ENCODE measurements around the gene RNF151.
"Not testable (repeated sequence)": the region's sequence is repeated elsewhere in the genome, so short reads cannot be mapped to it uniquely, and the experiment has no call there.

RNF151 gene

DNA sequence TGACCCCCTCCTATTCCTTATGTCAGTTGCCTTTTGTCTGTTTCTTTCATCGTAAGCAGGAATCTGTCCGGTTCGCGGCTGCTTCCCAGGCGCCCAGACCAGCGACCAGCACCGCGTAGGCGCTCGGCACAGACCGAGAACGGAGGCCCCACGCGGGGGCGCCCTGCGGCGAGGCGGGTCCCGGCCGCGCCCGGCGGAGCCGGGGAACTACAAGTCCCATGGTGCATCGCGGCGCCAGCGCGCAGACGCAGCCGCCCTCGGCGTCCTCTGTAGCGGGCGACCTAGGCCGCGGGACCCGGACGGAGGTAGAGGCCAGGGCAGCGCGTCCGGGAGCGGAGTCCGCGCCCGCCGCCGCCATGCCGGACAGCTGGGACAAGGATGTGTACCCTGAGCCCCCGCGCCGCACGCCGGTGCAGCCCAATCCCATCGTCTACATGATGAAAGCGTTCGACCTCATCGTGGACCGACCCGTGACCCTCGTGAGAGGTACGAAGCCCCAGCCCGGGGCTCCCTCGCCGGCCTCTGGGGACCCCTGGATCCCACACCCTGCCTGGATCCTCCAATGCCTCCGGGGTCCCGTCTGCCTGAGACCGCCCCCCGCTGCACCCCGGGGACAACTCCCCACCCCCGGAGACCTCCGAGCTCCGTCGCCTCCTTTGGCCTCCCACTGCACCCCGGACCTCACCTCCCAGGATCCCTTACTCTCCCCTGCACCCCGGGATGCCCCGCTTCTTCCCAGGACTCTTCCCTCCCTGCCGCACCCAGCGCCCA, 7.2 kb upstream of the RNF151 start, which contains the start of gene NDUFB10:
Gene NDUFB10 (plus strand): TSS at position 270 of the 771 bp plus-strand sequence. CDS start 87 bp downstream, at position 357.
- Histone ChIP-seq H3K36me3 (ENCODE audit: control insufficient read depth in 4 of 4, insufficient read depth in 4 of 4, low read length in 3 of 4) (peaks cover 0 to 33% (median 23%) of the 10 kb centered on the region in 4 experiments), H3K9me3 (ENCODE audit: control extremely low read depth in 1 of 5, control insufficient read depth in 4 of 5, insufficient read depth in 2 of 5, low read depth in 1 of 5, low read length in 4 of 5) (no peaks in the 10 kb centered on the region), H3K4me1 (ENCODE audit: control extremely low read depth in 1 of 4, control insufficient read depth in 4 of 4, insufficient read depth in 4 of 4, low read length in 3 of 4) (peaks cover 0 to 48% (median 38%) of the 10 kb centered on the region in 4 experiments), H3K27ac (ENCODE audit: insufficient read depth in 1 of 2, low read depth in 1 of 2, low read length in 2 of 2, poor library complexity in 1 of 2, severe bottlenecking in 2 of 2) (peak within 1 kb of the TSS; percentile 54 to 84), H3K4me3 (ENCODE audit: control insufficient read depth in 1 of 7, extremely low read depth in 1 of 7, insufficient read depth in 4 of 7, low read depth in 2 of 7, low read length in 6 of 7) (peak within 1 kb of the TSS; percentile 51 to 90 (median 81)), H3K27me3 (replicated peaks in 2 of 5; ENCODE audit: control insufficient read depth in 4 of 5, insufficient read depth in 5 of 5, low read length in 4 of 5) (peaks cover 0 to 7% (median 0%) of the 10 kb centered on the region in 5 experiments)
- POLR2A ChIA-PET, result interaction anchor here (0.6 to 1.1 kb wide), 2 partner anchors 12 to 213 kb away, joined by 3 to 4 read pairs; partner anchors contain the start of gene TBL3
- DNase-seq, result peak; percentile 84 to 89 (median 87)
- WGBS (ENCODE audit: insufficient coverage), result under 1% methylated on average over 70 of the region's 79 CpGs
- CTCF ChIA-PET, result interaction anchor here (0.6 to 1.0 kb wide), 3 partner anchors 10 to 32 kb away, joined by 3 read pairs; no protein-coding TSS in a partner anchor

DNA sequence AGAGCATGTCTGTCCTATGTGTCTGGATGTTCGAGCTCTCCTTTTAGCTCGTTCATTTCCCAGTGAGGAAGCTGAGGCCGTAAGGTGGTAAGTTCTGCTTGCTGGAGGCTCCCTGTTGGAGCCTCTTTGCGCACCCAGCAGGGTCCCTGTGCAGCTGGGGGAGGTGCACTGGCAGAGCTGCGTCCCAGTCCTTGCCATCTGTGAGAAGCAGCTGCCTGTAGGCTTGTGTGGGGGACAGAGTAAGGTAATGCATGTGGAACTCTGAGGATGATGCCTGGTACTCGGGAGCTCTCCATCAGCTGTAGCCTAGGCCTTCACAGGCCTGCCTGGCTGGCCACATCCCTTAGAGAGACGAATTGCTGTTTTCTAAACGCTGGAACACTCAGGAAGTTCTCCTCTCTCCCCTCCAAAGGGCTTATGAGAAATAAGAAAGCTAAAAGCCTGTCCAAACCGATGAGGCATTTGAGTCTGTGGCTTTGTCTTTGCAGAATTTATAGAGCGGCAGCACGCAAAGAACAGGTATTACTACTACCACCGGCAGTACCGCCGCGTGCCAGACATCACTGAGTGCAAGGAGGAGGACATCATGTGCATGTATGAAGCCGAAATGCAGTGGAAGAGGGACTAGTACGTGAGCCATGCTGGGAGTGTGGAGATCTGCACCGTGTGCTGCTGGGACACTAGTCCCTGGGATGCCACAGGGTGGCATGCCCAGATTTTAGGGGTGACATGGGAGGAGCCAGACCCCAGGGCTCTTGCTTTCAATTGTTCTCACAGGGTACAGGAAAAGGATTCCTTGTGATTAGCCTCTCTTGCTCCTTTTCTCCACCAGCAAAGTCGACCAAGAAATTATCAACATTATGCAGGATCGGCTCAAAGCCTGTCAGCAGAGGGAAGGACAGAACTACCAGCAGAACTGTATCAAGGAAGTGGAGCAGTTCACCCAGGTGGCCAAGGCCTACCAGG, 5.7 kb upstream of the RNF151 start:
- H3K36me3 ChIP-seq (ENCODE audit: control insufficient read depth in 4 of 4, insufficient read depth in 4 of 4, low read length in 3 of 4), result peaks cover 0 to 33% (median 23%) of the 10 kb centered on the region in 4 experiments
- H3K9me3 ChIP-seq (ENCODE audit: control extremely low read depth in 1 of 5, control insufficient read depth in 4 of 5, insufficient read depth in 2 of 5, low read depth in 1 of 5, low read length in 4 of 5), result no peaks in the 10 kb centered on the region
- peaks cover 0 to 7% (median 0%) of the 10 kb centered on the region in 5 experiments for H3K27me3 ChIP-seq (replicated peaks in 2 of 5; ENCODE audit: control insufficient read depth in 4 of 5, insufficient read depth in 5 of 5, low read length in 4 of 5)
- ChIA-PET POLR2A (interaction anchor here (1.3 kb wide), 1 partner anchor 11 kb away, joined by 5 read pairs; the partner anchor contains the start of gene TBL3), CTCF (interaction anchor here (0.9 to 1.2 kb wide), 3 partner anchors 9 to 10 kb away, joined by 3 to 6 read pairs (median 3); no protein-coding TSS in a partner anchor)
- H3K4me3 ChIP-seq (ENCODE audit: control insufficient read depth in 1 of 7, extremely low read depth in 1 of 7, insufficient read depth in 4 of 7, low read depth in 2 of 7, low read length in 6 of 7), result peak overlapping the region in 5 of 7 experiments; percentile 16 to 90 (median 82)
- H3K27ac ChIP-seq (ENCODE audit: insufficient read depth in 1 of 2, low read depth in 1 of 2, low read length in 2 of 2, poor library complexity in 1 of 2, severe bottlenecking in 2 of 2), result peak overlapping the region in 1 of 2 experiments; percentile 84
- WGBS (ENCODE audit: insufficient coverage), result 77% methylated on average over 19 of the region's 20 CpGs
- DNase-seq, result peak in 1 of 3 donors; percentile 32
- peaks cover 0 to 54% (median 47%) of the 10 kb centered on the region in 4 experiments for H3K4me1 ChIP-seq (ENCODE audit: control extremely low read depth in 1 of 4, control insufficient read depth in 4 of 4, insufficient read depth in 4 of 4, low read length in 3 of 4)

DNA sequence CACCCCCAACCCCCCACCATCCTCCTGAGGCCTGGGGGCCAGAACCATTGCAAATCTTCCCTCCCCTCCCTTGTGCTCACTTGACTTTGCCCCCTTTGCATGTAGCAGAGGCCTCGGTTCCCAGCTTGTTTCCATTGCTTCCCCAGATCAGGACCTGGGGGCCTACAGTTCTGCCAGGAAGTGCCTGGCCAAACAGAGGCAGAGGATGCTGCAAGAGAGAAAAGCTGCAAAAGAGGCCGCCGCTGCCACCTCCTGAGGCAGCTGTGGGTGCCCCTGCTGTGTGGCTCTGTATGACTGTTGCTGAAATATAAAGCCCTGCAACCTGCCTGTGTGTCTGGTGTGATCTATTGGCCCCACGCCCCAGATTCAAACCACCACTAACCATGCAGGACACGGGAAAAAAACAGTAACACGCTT, 5.0 kb upstream of the RNF151 start:
- ChIA-PET CTCF (interaction anchor here (0.7 kb wide), 1 partner anchor 548 kb away, joined by 3 read pairs; no protein-coding TSS in a partner anchor), POLR2A (no interaction called here)
- peaks cover 0 to 55% (median 48%) of the 10 kb centered on the region in 4 experiments for H3K4me1 ChIP-seq (ENCODE audit: control extremely low read depth in 1 of 4, control insufficient read depth in 4 of 4, insufficient read depth in 4 of 4, low read length in 3 of 4)
- H3K9me3 ChIP-seq (ENCODE audit: control extremely low read depth in 1 of 5, control insufficient read depth in 4 of 5, insufficient read depth in 2 of 5, low read depth in 1 of 5, low read length in 4 of 5), result no peaks in the 10 kb centered on the region
- H3K4me3 ChIP-seq (ENCODE audit: control insufficient read depth in 1 of 7, extremely low read depth in 1 of 7, insufficient read depth in 4 of 7, low read depth in 2 of 7, low read length in 6 of 7), result no peak overlapping the region
- no peak overlapping the region for H3K27ac ChIP-seq (ENCODE audit: insufficient read depth in 1 of 2, low read depth in 1 of 2, low read length in 2 of 2, poor library complexity in 1 of 2, severe bottlenecking in 2 of 2)
- 92% methylated on average over 2 of the region's 6 CpGs for WGBS (ENCODE audit: insufficient coverage)
- peaks cover 0 to 7% (median 0%) of the 10 kb centered on the region in 5 experiments for H3K27me3 ChIP-seq (replicated peaks in 2 of 5; ENCODE audit: control insufficient read depth in 4 of 5, insufficient read depth in 5 of 5, low read length in 4 of 5)
- no peak for DNase-seq
- H3K36me3 ChIP-seq (ENCODE audit: control insufficient read depth in 4 of 4, insufficient read depth in 4 of 4, low read length in 3 of 4), result peaks cover 0 to 33% (median 23%) of the 10 kb centered on the region in 4 experiments

DNA sequence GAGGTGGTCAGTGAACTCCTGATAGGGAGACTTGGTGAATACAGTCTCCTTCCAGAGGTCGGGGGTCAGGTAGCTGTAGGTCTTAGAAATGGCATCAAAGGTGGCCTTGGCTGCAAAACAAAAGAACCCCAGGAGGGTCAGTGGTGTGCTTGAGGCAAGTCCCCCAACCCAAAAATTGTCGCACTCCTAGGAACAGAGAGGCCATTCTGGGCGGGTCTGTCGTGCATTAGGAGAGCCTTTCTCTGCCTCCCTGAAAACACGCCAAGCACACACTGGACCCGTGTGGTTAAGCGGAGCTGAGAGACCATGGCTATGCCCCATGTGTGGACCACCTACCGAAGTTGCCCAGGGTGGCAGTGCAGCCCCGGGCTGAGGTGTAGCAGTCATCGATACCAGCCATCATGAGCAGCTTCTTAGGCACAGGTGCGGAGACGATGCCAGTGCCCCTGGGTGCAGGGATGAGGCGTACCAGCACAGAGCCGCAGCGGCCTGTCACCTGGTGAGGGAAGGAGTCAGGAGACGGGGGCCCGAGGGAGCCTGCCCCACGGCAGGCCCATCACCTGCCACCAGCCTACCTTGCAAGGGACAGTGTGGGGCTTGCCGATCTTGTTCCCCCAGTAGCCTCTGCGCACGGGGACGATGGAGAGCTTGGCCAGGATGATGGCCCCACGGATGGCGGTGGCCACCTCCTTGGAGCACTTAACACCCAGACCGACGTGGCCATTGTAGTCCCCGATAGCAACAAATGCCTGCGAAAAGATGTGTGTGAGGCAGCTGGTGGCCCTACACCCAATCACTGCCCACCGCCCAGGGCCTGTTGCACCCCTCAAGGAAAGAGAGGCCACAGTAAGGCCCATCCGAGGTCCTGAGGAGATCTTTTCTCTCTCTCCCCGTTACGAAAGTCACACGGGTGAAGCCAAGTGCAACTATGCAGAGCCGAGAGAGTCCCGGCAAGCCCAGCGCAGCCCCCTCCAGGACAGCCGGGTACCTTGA, 4.2 kb upstream of the RNF151 start:
- Histone ChIP-seq H3K36me3 (ENCODE audit: control insufficient read depth in 4 of 4, insufficient read depth in 4 of 4, low read length in 3 of 4) (peaks cover 0 to 33% (median 23%) of the 10 kb centered on the region in 4 experiments), H3K4me3 (ENCODE audit: control insufficient read depth in 1 of 7, extremely low read depth in 1 of 7, insufficient read depth in 4 of 7, low read depth in 2 of 7, low read length in 6 of 7) (peak overlapping the region in 2 of 7 experiments; percentile 87 to 89), H3K4me1 (ENCODE audit: control extremely low read depth in 1 of 4, control insufficient read depth in 4 of 4, insufficient read depth in 4 of 4, low read length in 3 of 4) (peaks cover 0 to 55% (median 48%) of the 10 kb centered on the region in 4 experiments), H3K27ac (ENCODE audit: insufficient read depth in 1 of 2, low read depth in 1 of 2, low read length in 2 of 2, poor library complexity in 1 of 2, severe bottlenecking in 2 of 2) (peak overlapping the region in 1 of 2 experiments; percentile 98)
- H3K9me3 ChIP-seq (ENCODE audit: control extremely low read depth in 1 of 5, control insufficient read depth in 4 of 5, insufficient read depth in 2 of 5, low read depth in 1 of 5, low read length in 4 of 5); H3K27me3 ChIP-seq (replicated peaks in 2 of 5; ENCODE audit: control insufficient read depth in 4 of 5, insufficient read depth in 5 of 5, low read length in 4 of 5); POLR2A ChIA-PET; DNase-seq: not testable (repeated sequence)
- CTCF ChIA-PET, result interaction anchor here (0.7 to 1.2 kb wide), 2 partner anchors 16 to 547 kb away, joined by 3 read pairs; no protein-coding TSS in a partner anchor
- 95% methylated on average over 17 of the region's 37 CpGs for WGBS (ENCODE audit: insufficient coverage)

DNA sequence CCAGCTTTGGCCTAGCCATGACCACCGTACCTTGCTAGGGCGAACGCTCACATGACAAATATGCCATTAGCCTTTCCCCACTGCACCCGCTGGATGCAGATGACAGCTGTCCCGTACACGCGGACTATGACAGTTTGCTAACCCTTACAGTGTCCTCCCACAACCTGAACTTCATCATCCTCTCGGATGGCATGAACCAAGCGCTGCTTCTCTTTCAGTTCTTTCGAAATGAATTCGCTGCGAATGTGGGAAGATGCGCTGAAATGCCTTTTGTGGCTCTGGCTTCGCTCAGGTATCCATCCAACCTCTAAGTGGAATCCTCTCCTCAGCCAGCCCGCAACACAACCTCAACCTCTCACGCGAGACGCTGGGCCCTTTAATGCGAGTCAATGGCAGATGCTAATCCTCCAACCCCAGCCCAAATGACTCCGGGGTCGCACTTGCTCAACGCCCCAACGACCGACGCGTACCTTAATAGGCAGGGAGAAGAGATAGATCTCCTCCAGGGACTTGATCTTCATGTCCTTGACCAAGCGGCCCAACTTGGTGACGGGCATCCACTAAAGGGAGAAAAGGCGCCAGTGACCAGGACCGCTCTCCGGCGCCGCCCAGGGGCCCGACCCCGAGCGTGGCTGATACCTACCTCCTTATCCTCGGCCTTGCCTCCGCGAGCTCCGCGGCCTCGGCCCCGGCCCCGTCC, 2.7 kb upstream of the RNF151 start:
- peak overlapping the region; percentile 95 to 98 for H3K27ac ChIP-seq (ENCODE audit: insufficient read depth in 1 of 2, low read depth in 1 of 2, low read length in 2 of 2, poor library complexity in 1 of 2, severe bottlenecking in 2 of 2)
- H3K4me3 ChIP-seq (ENCODE audit: control insufficient read depth in 1 of 7, extremely low read depth in 1 of 7, insufficient read depth in 4 of 7, low read depth in 2 of 7, low read length in 6 of 7), result peak overlapping the region; percentile 60 to 96 (median 89)
- H3K36me3 ChIP-seq (ENCODE audit: control insufficient read depth in 4 of 4, insufficient read depth in 4 of 4, low read length in 3 of 4), result peaks cover 0 to 33% (median 23%) of the 10 kb centered on the region in 4 experiments
- H3K27me3 ChIP-seq (replicated peaks in 2 of 5; ENCODE audit: control insufficient read depth in 4 of 5, insufficient read depth in 5 of 5, low read length in 4 of 5), result no peaks in the 10 kb centered on the region
- peak in 2 of 3 donors; percentile 48 to 56 for DNase-seq
- 19% methylated on average over 27 of the region's 44 CpGs for WGBS (ENCODE audit: insufficient coverage)
- ChIA-PET CTCF (interaction anchor here (0.6 to 1.2 kb wide), 4 partner anchors 9 to 280 kb away, joined by 3 read pairs; partner anchors contain the start of gene RPL3L), POLR2A (interaction anchor here (0.5 to 2.3 kb wide), 13 partner anchors 12 to 286 kb away, joined by 3 to 11 read pairs (median 4); partner anchors contain the start of genes GFER, JPT2, MAPK8IP3 and MSRB1)
- H3K9me3 ChIP-seq (ENCODE audit: control extremely low read depth in 1 of 5, control insufficient read depth in 4 of 5, insufficient read depth in 2 of 5, low read depth in 1 of 5, low read length in 4 of 5), result no peaks in the 10 kb centered on the region
- peaks cover 0 to 52% (median 47%) of the 10 kb centered on the region in 4 experiments for H3K4me1 ChIP-seq (ENCODE audit: control extremely low read depth in 1 of 4, control insufficient read depth in 4 of 4, insufficient read depth in 4 of 4, low read length in 3 of 4)

Data from common myeloid progenitor, CD34-positive (primary cell).